Camera-type eye (tissue), 1 donor: Measurements from ENCODE around the gene CPNE1. TPM values are rescaled to one million over a fixed set of nuclear protein-coding genes. Genes with fewer than 3 reads are reported as not detected.

ENCODE experiments used
- total RNA-seq: library from RNA; depleted of rRNA; stranded (reverse); fragments of >200 nt; gene quantifications from one replicate; pipeline ENCODE4 v1.2.3, GENCODE V29; 2014

The CPNE1 gene
- 86.6 TPM for total RNA-seq

DNA sequence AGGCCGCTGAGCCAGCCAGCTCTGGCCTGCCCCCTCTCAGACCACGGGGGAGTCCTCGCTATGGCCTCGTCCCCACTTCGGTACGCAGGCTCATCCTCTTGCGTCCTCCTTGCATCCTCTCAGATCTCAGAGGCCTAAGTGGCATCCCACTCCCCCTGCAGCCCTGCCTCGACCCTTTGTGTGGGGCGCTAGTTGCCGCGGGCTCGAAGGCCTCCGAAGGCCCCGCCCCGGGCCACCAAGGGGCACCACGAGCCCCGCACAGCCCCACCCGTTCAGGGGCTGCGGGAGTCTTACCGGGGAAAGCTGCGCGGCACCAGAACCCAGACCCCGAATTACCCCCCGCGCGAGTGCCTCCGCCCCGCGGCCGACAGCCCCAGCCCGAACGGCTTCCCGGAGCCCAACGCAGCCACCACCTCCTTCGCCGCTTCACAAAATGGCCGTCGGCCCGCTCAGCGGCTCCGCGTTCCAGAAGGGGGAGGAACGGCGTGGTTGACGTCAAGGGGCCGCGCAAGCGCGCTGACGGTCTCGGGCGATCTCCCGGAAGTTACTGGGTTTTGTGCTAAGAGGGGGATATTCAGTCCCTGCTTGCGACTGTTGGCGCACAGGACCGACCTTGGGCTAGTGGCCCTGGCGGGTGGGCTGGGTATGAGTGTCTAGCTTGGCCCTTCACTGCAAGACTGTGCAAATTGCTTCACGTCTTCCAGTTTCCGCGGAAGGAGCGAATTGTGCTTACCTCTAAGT lies at the start of gene CPNE1, which contains the start of gene RBM12:
TSS of gene CPNE1 (minus strand) at position 435 of the 741 bp plus-strand sequence. CDS start 31,977 bp downstream, outside the sequence.
TSS of gene RBM12 (minus strand) at position 435 of the 741 bp plus-strand sequence. CDS start 9,578 bp downstream, outside the sequence.

DNA sequence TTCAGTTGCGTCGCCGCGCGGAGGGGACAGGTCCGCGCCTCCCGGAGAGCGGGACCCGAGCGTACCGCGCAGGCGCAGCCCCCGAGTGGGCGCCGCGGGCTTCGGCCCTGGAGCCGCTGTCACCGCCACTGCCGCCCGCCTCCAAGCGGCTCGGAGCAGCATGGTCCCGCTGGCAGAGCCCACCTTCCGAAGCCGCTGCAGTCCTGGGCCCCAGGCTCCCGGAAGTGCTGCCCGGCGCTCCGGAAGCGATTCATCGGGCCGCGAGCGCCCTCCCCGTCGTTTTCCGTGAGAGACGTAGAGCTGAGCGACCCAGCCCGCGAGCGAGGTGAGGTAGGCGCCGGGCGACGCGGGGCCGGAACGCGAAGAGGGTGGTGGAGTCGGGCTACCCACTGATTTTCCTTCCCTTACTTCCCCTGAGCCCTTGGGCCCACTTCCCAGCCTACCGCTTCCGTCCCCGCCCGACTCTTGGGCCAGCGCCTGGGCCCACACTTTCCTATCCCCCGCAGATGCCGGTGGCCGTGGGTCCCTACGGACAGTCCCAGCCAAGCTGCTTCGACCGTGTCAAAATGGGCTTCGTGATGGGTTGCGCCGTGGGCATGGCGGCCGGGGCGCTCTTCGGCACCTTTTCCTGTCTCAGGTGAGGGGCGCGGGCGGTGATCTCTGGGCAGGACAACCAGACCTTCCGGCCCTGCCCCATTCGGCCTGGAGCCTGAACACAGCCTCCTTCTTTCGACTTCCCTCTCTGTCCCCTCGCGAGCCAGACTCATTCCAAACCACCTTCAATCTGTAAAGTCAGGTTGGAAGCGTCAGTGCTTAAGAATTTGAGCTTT lies 34.6 kb upstream of the CPNE1 start, which contains the start of the genes NFS1 and ROMO1:
TSS of gene NFS1 (minus strand) at position 226 of the 830 bp plus-strand sequence. CDS start at position 162, 64 bp downstream.
TSS of gene ROMO1 (plus strand) at position 279 of the 830 bp plus-strand sequence. CDS start at position 507, 228 bp downstream.

DNA sequence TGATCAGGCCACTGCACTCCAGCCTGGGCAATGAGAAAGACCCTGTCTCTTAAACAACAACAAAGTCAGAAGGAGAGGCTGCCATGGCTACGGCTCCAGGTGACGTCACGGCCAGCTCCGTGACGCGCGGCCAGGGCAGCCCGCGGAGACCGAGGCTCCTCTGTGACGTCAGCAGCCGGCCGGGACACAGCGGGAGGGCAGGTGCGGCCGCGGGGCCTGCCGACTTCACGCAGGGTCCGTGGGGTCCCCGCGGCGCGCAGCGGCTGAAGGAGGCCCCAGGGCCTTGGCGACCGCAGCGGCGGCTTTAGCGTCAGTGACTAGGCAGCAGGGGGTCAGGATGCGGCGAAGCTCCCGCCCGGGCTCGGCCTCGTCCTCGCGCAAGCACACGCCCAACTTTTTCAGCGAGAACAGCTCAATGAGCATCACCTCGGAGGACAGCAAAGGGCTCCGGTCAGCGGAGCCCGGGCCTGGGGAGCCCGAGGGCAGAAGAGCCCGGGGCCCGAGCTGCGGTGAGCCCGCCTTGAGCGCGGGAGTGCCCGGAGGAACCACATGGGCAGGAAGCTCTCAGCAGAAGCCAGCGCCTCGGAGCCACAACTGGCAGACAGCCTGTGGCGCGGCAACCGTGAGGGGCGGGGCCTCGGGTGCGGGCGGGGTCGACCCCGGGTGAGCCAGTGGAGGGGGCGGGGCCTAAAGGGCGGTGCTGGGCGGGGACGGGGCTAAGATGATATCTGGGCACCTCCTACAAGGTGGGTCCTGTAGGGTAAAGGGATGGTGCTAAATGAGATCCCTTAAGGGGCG lies 48.8 kb downstream of the CPNE1 start, which contains the start of gene SPAG4:
TSS of gene SPAG4 (plus strand) at position 163 of the 798 bp plus-strand sequence. CDS start at position 338, 175 bp downstream.

Other genes with a start within 250 kb of the CPNE1 start
- gene GDF5, start 226.7 kb downstream of the CPNE1 start, total RNA-seq = 0.82 TPM
- gene CEP250, start 209.3 kb downstream of the CPNE1 start, total RNA-seq = 50.9 TPM
- gene C20orf173, start 135.2 kb downstream of the CPNE1 start, total RNA-seq = not detected
- 217 TPM for gene ERGIC3, start 122.8 kb downstream of the CPNE1 start, total RNA-seq
- gene SPAG4, start 49.1 kb downstream of the CPNE1 start, total RNA-seq = 1.2 TPM
- gene RBM12, start within 50 bp of the CPNE1 start, total RNA-seq = 87.4 TPM
- 38.4 TPM for gene NFS1, start 34.5 kb upstream of the CPNE1 start, total RNA-seq
- 49.9 TPM for gene ROMO1, start 34.5 kb upstream of the CPNE1 start, total RNA-seq
- gene RBM39, start 77.4 kb upstream of the CPNE1 start, total RNA-seq = 668 TPM
- 46.5 TPM for gene PHF20, start 107.1 kb upstream of the CPNE1 start, total RNA-seq